ENCODE results near the gene CMTR1.

DNA sequence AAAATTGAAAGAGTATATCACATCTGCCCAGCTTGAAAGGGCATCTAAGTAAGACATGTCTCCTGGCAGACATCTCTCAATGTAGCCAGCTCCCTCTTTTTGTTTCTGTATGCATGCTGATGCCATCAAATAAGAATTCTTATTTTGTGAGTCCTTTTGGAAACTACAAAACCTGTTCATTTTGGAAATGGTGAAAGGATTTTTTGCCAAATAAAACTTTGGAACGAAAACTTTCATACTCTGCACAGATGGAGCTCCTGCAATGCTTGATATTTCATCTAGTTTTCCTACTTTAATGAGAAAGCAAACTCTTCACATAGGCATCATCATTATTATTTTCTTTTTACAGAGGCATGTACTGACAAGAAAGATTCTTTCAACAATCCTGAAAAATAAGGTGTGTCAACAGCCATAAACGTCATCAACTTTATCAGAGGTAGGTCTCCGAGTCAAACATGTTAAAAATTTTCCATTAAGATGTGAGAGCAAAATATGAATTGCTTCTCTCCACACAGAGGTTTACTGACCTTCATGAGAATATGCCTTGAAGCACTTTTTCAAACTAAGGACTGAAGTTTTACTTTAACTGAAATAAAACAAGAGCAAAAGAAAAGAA, 26.2 kb upstream of the CMTR1 start:
- TF ChIP-seq, protein P1, sequence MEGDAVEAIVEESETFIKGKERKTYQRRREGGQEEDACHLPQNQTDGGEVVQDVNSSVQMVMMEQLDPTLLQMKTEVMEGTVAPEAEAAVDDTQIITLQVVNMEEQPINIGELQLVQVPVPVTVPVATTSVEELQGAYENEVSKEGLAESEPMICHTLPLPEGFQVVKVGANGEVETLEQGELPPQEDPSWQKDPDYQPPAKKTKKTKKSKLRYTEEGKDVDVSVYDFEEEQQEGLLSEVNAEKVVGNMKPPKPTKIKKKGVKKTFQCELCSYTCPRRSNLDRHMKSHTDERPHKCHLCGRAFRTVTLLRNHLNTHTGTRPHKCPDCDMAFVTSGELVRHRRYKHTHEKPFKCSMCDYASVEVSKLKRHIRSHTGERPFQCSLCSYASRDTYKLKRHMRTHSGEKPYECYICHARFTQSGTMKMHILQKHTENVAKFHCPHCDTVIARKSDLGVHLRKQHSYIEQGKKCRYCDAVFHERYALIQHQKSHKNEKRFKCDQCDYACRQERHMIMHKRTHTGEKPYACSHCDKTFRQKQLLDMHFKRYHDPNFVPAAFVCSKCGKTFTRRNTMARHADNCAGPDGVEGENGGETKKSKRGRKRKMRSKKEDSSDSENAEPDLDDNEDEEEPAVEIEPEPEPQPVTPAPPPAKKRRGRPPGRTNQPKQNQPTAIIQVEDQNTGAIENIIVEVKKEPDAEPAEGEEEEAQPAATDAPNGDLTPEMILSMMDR (IDR thresholded peaks at IDR 0.05 in 2 of 3, conservative IDR thresholded peaks at IDR 0.05 in 1 of 3; ENCODE audit: control insufficient read depth in 2 of 3, extremely low read depth in 1 of 3, insufficient read depth in 1 of 3, low read depth in 3 of 3, low read length in 3 of 3): no peak
- TF ChIP-seq TAF1 (IDR thresholded peaks at IDR 0.05; ENCODE audit: borderline replicate concordance, low read depth, low read length): no peak
- no peak for TF ChIP-seq MEF2A (IDR thresholded peaks at IDR 0.05; ENCODE audit: insufficient read depth, low read depth, low read length)

All from GM12878 (cell line).